Body of pancreas (tissue), 4 donors: ENCODE data around the gene KAT7.

Experiments
- POLR2A ChIP-seq, 3 donors: fragments of 450-650 bp; IDR thresholded peaks; one replicate each; pipeline ENCODE4 v1.6.1; 2016; ENCODE audit warnings: antibody characterized with exemption in 3 of 3, mild to moderate bottlenecking in 2 of 3
- TF ChIP-seq, protein P1 (sequence below), 7 experiments: fragments of 450-650 bp in 4 of 7; fragments of 200-600 bp in 3 of 7; sonication (generic) in 3 of 7; IDR thresholded peaks; one replicate each; pipeline ENCODE4 v1.5.1; 2016 to 2019; ENCODE audit warnings: antibody characterized with exemption in 7 of 7

DNA sequence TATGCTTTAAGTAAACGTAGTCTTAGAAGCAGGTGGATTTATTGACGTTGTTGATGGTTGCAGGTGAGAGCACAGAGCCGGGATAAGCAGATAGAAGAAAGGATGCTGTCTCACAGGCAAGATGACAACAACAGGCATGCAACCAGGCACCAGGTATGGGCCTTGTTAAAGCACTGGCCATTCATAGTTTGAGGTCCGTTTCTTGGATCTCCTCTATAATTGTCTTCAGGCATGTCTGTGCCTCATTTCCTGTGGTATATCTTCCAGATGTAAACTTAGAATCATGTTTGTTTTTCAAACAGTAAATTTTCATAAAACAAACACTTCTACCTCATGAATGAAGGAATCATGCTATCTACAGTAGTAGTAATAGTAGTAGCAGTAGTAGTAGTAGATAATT, 20.6 kb downstream of the KAT7 start:
- no peak for TF ChIP-seq POLR2A (IDR thresholded peaks at IDR 0.05)
- TF ChIP-seq, protein P1, sequence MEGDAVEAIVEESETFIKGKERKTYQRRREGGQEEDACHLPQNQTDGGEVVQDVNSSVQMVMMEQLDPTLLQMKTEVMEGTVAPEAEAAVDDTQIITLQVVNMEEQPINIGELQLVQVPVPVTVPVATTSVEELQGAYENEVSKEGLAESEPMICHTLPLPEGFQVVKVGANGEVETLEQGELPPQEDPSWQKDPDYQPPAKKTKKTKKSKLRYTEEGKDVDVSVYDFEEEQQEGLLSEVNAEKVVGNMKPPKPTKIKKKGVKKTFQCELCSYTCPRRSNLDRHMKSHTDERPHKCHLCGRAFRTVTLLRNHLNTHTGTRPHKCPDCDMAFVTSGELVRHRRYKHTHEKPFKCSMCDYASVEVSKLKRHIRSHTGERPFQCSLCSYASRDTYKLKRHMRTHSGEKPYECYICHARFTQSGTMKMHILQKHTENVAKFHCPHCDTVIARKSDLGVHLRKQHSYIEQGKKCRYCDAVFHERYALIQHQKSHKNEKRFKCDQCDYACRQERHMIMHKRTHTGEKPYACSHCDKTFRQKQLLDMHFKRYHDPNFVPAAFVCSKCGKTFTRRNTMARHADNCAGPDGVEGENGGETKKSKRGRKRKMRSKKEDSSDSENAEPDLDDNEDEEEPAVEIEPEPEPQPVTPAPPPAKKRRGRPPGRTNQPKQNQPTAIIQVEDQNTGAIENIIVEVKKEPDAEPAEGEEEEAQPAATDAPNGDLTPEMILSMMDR (IDR thresholded peaks at IDR 0.05), result no peak
